Nephron progenitor cell (in vitro differentiated cells): ENCODE measurements around the gene AP2M1.

Experiments used
- DNase-seq: peaks from one replicate; pipeline ENCODE4 v3.0.0; 2021
- H3K27ac Mint-ChIP-seq: 2 replicates; pipeline ENCODE4 v1.8.0; 2021; ENCODE audit warnings: mild to moderate bottlenecking, moderate library complexity, mixed read lengths
- H3K27me3 Mint-ChIP-seq: 2 replicates; pipeline ENCODE4 v1.8.0; 2021; ENCODE audit warnings: mild to moderate bottlenecking, low read depth, mixed read lengths; ENCODE audit not compliant: poor library complexity
- H3K36me3 Mint-ChIP-seq: 2 replicates; pipeline ENCODE4 v1.8.0; 2021; ENCODE audit warnings: low read depth, mixed read lengths
- H3K4me1 Mint-ChIP-seq: 2 replicates; pipeline ENCODE4 v1.8.0; 2021; ENCODE audit warnings: mixed read lengths
- H3K4me3 Mint-ChIP-seq: 2 replicates; pipeline ENCODE4 v1.8.0; 2021; ENCODE audit warnings: mild to moderate bottlenecking, moderate library complexity, mixed read lengths
- H3K9me3 Mint-ChIP-seq: 2 replicates; pipeline ENCODE4 v1.8.0; 2021; ENCODE audit warnings: mild to moderate bottlenecking, moderate library complexity, mixed read lengths
- TF ChIP-seq, protein P1 (sequence below): fragments of 200-600 bp; sonication (generic); IDR thresholded peaks from 2 replicates; pipeline ENCODE4 v1.5.0; 2021; ENCODE audit warnings: antibody characterized with exemption

Gene AP2M1

DNA sequence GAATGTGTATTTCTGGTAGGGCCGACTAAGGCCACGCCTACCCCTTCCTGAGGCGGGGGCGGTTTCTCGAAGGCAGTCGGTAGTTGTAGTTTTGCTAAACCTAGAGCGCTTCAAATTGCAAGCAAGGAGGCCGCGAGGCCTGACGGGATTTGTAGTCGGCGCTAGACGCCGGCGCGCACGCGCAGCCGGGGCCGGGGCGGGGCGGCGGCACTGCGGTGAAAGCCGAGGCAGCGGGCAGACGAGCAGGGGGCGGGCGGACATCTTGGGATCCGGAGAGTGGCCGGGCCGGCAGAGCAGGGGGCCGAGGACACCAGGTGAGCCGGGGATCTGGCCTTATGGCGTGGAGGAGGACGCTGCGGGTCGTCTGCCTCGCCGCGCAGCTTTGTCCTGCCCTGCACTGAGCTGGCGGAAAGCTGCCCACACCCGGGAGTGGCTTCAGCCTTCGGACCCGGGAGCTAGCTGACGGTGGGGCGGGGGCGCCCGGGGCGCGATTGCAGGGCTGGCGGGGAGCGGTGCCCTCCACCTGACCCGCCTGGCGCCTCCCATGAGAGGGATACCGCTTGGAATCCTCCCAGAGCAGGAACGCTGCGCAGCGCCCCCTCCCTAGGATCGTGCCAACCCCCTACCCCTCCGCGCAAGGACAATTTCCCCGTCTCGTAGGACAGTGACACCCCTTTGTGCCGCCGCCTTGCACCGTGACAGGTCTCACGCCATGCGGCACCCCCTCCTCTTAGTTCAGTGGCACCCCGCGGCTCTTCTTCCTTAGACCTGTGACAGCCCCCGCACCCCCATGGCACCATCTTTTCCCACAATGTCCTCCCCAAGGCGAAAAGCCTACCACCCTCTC is at the start of gene AP2M1:
TSS of gene AP2M1 (plus strand) at position 210 of the 847 bp plus-strand sequence. CDS start 2,139 bp downstream, outside the sequence.
- peak; percentile 98 for DNase-seq
- Mint-ChIP-seq H3K9me3 (no peaks in the 10 kb centered on the region), H3K27ac (peak within 1 kb of the TSS; percentile 98), H3K4me1 (peaks cover 47% of the 10 kb centered on the region), H3K4me3 (peak within 1 kb of the TSS; percentile 99), H3K36me3 (peaks cover 42% of the 10 kb centered on the region), H3K27me3 (peaks cover 4% of the 10 kb centered on the region)
- TF ChIP-seq, protein P1, sequence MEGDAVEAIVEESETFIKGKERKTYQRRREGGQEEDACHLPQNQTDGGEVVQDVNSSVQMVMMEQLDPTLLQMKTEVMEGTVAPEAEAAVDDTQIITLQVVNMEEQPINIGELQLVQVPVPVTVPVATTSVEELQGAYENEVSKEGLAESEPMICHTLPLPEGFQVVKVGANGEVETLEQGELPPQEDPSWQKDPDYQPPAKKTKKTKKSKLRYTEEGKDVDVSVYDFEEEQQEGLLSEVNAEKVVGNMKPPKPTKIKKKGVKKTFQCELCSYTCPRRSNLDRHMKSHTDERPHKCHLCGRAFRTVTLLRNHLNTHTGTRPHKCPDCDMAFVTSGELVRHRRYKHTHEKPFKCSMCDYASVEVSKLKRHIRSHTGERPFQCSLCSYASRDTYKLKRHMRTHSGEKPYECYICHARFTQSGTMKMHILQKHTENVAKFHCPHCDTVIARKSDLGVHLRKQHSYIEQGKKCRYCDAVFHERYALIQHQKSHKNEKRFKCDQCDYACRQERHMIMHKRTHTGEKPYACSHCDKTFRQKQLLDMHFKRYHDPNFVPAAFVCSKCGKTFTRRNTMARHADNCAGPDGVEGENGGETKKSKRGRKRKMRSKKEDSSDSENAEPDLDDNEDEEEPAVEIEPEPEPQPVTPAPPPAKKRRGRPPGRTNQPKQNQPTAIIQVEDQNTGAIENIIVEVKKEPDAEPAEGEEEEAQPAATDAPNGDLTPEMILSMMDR, result no peak

DNA sequence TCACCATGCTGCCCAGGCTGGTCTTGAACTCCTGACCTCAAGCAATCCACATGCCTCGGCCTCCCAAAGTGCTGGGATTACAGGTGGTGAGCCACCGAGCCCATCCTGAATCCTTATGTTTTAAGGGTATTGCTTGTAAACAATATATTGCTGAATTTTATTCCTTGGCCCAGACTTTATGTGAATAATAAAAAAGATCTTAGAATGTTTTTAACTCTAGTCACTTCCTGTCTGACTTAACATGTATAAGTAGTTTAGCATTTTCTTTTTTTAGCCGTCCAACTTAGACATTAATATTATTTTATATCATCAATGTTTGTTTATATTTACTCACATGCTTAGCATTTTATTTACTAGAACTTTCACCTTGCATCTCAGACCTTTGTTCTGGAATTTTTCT is 48.6 kb upstream of the AP2M1 start:
- Mint-ChIP-seq H3K27ac (no peak overlapping the region), H3K4me1 (no peaks in the 10 kb centered on the region), H3K9me3 (no peaks in the 10 kb centered on the region), H3K36me3 (no peaks in the 10 kb centered on the region), H3K27me3 (peaks cover 4% of the 10 kb centered on the region), H3K4me3 (no peak overlapping the region)
- TF ChIP-seq, protein P1, result no peak
- DNase-seq, result no peak

DNA sequence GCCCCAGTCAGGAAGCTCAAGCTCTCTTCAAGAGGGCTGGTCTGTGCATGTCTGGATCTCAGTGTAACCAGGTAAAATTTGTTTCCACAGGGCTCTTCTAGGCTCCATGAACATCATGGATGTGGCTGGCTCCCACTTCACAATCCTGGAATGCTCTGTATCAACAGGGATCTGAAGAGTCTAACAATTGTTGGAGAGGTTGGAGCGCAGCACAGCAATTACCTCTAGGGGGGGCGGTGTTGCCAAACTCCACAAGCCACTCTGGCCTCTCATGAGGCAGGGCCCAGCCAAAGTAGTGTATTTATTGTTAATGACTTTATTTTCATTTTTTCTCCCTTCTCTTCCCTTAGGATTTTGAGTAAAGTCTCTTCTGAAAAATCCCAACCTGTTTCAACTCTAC is 45.6 kb upstream of the AP2M1 start:
- Mint-ChIP-seq H3K27ac (peak overlapping the region; percentile 7), H3K9me3 (no peaks in the 10 kb centered on the region), H3K36me3 (no peaks in the 10 kb centered on the region), H3K4me3 (no peak overlapping the region), H3K27me3 (peaks cover 16% of the 10 kb centered on the region), H3K4me1 (peaks cover 8% of the 10 kb centered on the region)
- TF ChIP-seq, protein P1, result peak; percentile 43
- DNase-seq, result peak; percentile 40

DNA sequence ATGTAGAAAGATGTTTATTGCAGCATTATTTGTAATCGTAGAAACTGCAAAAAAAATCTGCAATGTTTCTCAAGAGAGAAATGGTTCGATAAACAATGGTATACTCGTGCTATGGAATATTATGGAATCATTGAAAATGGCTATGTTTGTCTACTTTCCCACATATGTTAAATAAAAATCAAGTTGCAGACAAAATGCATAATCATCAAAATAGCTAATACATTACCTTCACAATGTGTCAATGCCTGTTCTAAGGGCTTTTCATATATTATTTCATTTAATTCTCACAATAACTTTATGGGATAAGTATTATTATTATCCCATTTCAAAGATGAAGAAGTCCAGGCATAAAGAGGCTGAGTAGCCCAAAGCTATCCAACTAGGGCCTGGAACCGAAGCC is 41.7 kb upstream of the AP2M1 start:
- Mint-ChIP-seq H3K27me3 (peaks cover 14% of the 10 kb centered on the region), H3K4me1 (peaks cover 40% of the 10 kb centered on the region), H3K36me3 (peaks cover 6% of the 10 kb centered on the region), H3K27ac (no peak overlapping the region), H3K9me3 (no peaks in the 10 kb centered on the region), H3K4me3 (no peak overlapping the region)
- TF ChIP-seq, protein P1, result no peak
- no peak for DNase-seq

DNA sequence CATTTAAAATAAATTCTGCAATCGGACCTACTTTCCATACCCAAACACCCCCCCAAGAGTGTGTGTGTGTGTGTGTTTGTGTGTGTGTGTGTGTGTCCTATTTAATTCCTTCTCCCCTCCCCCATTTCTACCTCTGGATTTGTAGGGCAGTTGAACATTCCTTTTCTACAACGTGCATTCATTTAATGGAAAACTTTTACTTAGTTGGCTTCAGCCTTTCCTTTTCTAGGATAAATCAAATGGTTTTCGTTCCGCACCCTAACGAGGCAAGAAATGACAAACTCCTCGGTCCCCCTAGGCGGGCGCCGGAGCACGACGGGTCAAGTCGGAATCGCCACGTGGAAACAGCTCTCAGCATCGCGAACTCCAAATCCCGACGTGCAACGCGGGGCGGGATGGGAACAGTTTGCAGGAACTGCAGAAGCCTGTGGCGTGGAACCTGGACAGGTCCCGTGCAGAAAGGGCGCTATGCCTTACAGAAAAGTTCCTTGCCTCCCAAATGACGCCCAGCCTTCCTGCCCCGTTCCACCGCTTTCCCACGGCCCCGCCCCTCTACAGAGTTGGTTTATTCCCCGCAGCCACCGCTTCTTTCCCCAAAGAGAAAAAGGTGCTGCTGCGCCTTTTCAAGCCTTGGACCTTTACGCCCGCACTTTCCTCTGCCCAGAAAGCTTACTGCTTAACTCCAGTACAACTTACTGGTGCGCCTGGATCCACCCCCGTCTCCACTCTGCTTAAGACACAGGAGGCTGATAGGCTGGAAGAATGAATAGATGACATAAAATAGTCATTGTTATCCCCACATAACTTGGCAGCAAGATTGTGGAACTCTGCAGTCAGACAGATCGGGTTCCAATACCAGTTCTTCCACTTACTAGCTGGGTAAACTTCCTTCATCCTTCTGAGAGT is 40.6 kb upstream of the AP2M1 start:
- Mint-ChIP-seq H3K27me3 (peaks cover 14% of the 10 kb centered on the region), H3K27ac (peak overlapping the region; percentile 90), H3K36me3 (peaks cover 7% of the 10 kb centered on the region), H3K4me1 (peaks cover 40% of the 10 kb centered on the region), H3K4me3 (peak overlapping the region; percentile 99), H3K9me3 (no peaks in the 10 kb centered on the region)
- peak; percentile 76 for DNase-seq
- TF ChIP-seq, protein P1, result no peak
